ENCODE data around the gene TOPAZ1. TPM values are rescaled to one million over a fixed set of nuclear protein-coding genes. Genes with fewer than 3 reads are reported as not detected.

The TOPAZ1 gene
- total and polyA plus RNA-seq, 2 of the 13 experiments (the other 11 are each of a cell fraction or from before 2014, with no cell fraction given), result not detected

- TF ChIP-seq IRF9 (CRISPR knock-in tag; IDR thresholded peaks at IDR 0.05; ENCODE audit: borderline replicate concordance) (no peak), ZNF337 (CRISPR knock-in tag; IDR thresholded peaks at IDR 0.05; ENCODE audit: borderline replicate concordance, low read depth) (no peak), ZSCAN21 (CRISPR knock-in tag; IDR thresholded peaks at IDR 0.05; ENCODE audit: borderline replicate concordance) (no peak), FOSL2 (CRISPR knock-in tag; IDR thresholded peaks at IDR 0.05) (peak; percentile 50; the same call in 1 of the 2 replicates), KLF13 (CRISPR knock-in tag; IDR thresholded peaks at IDR 0.05) (no peak), ZNF550 (CRISPR knock-in tag; IDR thresholded peaks at IDR 0.05; ENCODE audit: borderline replicate concordance) (no peak), KLF11 (CRISPR knock-in tag; IDR thresholded peaks at IDR 0.05) (0 out of 2 replicates have a peak, but pooled peaks have one; percentile 14), REXO4 (CRISPR knock-in tag; IDR thresholded peaks at IDR 0.05; ENCODE audit: borderline replicate concordance) (no peak), ZBTB42 (CRISPR knock-in tag; IDR thresholded peaks at IDR 0.05) (no peak), ZNF629 (CRISPR knock-in tag; conservative IDR thresholded peaks at IDR 0.05) (no peak), ZNF407 (CRISPR knock-in tag; IDR thresholded peaks at IDR 0.05; ENCODE audit: not compliant biosample characterization) (no peak), DMAP1 (CRISPR knock-in tag; IDR thresholded peaks at IDR 0.05) (0 out of 2 replicates have a peak, but pooled peaks have one; percentile 41), AFF4 (CRISPR knock-in tag; IDR thresholded peaks at IDR 0.05) (no peak), MTA3 (CRISPR knock-in tag; IDR thresholded peaks at IDR 0.05) (no peak), KAT7 (CRISPR knock-in tag; IDR thresholded peaks at IDR 0.05; ENCODE audit: borderline replicate concordance) (no peak), E2F2 (CRISPR knock-in tag; IDR thresholded peaks at IDR 0.05; ENCODE audit: borderline replicate concordance) (no peak), SAP130 (CRISPR knock-in tag; IDR thresholded peaks at IDR 0.05; ENCODE audit: low read depth) (peak; percentile 84)
Measured at GRCh38 chr3:44321335-44321734, 79.6 kb downstream of the TOPAZ1 start (continued).

All from HepG2 (cell line).